ENCODE data around the gene PPP1R12A. TPM values are rescaled to one million over a fixed set of nuclear protein-coding genes. Genes with fewer than 3 reads are reported as not detected.

PPP1R12A gene
- total RNA-seq, 1 experiment from 2014 or later, result 69.9 TPM

DNA sequence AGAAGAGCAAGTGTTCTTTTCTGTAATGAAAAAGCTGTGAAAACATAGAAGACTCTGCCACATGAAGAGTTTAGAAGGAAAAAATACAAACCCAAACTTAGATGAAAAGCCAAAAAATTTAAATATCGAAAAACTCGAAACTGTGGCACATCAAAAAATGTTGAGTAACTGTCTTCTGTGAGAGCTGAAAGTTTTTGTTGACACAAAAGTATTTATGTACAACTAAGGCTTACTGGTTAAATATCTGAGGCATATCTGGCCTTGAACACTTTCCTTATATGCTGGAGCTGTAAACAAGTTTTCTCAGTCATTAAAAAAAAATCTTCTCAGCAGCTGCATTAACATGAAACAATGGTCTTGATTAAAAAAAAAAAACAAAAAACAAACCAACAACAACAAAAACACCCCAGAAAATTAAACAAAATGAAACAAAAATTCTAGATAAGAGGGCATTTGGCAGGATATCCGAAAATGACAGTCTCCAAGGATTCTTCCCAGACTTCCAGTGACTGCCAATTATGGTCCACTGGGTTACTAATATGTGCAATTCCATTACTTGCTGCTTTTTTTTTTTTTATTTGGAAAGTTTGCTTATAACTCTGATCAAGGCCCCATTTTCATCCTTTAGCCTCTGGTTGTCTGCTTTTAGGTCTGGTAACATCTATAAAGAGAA lies 159.4 kb downstream of the PPP1R12A start:
- peaks cover 11% of the 10 kb centered on the region for H3K4me1 ChIP-seq (replicated peaks; ENCODE audit: insufficient read depth)
- no peaks in the 10 kb centered on the region for H3K27me3 ChIP-seq (ENCODE audit: insufficient read depth, low read depth)
- H3F3A ChIP-seq (ENCODE audit: insufficient read depth, low read depth), result no peaks in the 10 kb centered on the region; the same call in 1 of the 2 replicates
- no peaks in the 10 kb centered on the region for H3K79me2 ChIP-seq (ENCODE audit: low read depth)
- no peak overlapping the region for H2AFZ ChIP-seq
- H3K4me3 ChIP-seq, result no peak overlapping the region
- no peaks in the 10 kb centered on the region for H3K9me3 ChIP-seq (ENCODE audit: insufficient read depth, low read depth)
- TF ChIP-seq EZH2 (IDR thresholded peaks at IDR 0.05; ENCODE audit: low read depth), result no peak
- TF ChIP-seq, protein P1, sequence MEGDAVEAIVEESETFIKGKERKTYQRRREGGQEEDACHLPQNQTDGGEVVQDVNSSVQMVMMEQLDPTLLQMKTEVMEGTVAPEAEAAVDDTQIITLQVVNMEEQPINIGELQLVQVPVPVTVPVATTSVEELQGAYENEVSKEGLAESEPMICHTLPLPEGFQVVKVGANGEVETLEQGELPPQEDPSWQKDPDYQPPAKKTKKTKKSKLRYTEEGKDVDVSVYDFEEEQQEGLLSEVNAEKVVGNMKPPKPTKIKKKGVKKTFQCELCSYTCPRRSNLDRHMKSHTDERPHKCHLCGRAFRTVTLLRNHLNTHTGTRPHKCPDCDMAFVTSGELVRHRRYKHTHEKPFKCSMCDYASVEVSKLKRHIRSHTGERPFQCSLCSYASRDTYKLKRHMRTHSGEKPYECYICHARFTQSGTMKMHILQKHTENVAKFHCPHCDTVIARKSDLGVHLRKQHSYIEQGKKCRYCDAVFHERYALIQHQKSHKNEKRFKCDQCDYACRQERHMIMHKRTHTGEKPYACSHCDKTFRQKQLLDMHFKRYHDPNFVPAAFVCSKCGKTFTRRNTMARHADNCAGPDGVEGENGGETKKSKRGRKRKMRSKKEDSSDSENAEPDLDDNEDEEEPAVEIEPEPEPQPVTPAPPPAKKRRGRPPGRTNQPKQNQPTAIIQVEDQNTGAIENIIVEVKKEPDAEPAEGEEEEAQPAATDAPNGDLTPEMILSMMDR (conservative IDR thresholded peaks at IDR 0.05), result no peak
- H4K20me1 ChIP-seq (ENCODE audit: insufficient read depth), result no peaks in the 10 kb centered on the region
- intact Hi-C loops (cut with micrococcal nuclease; ENCODE audit: unreplicated experiment), result no loop called here
- CTCF ChIA-PET, result interaction anchor here (0.7 kb wide), 1 partner anchor 209 kb away, joined by 3 read pairs; no protein-coding TSS in a partner anchor
- H3K36me3 ChIP-seq (ENCODE audit: low read depth), result peaks cover 16% of the 10 kb centered on the region
- POLR2A ChIA-PET (ENCODE audit: unreplicated experiment), result no interaction called here
- H3K9me2 ChIP-seq (ENCODE audit: insufficient read depth), result no peaks in the 10 kb centered on the region
- H3K27ac ChIP-seq, result no peak overlapping the region
- DNase-seq, result no peak
- H3K4me2 ChIP-seq, result no peak overlapping the region
- BruUV-seq (replicated peaks), result no TSS peak

DNA sequence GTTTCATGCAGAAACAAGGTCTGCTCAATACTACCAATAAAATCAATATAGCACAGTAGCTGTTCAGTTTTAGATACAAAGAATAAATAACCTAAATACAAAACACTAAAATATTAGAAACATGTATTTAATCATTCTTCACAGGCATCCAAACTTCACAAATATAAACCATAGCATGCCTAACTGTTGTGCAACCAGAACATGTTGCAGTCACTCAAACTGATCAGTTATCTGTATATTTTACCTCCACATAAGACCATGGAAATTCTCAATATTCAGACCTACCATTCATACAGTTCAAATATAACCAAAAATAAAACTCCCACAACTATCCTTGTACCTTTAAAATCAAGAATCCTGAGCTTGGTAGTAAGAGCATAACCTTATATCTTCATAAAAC lies 161.0 kb downstream of the PPP1R12A start:
- no peaks in the 10 kb centered on the region for H3K9me3 ChIP-seq (ENCODE audit: insufficient read depth, low read depth)
- intact Hi-C loops (cut with micrococcal nuclease; ENCODE audit: unreplicated experiment), result no loop called here
- TF ChIP-seq, protein P1 (conservative IDR thresholded peaks at IDR 0.05), result no peak
- TF ChIP-seq EZH2 (IDR thresholded peaks at IDR 0.05; ENCODE audit: low read depth), result no peak
- H3K4me2 ChIP-seq, result no peak overlapping the region
- no peak overlapping the region for H3K4me3 ChIP-seq
- CTCF ChIA-PET, result no interaction called here
- POLR2A ChIA-PET (ENCODE audit: unreplicated experiment), result no interaction called here
- H3K4me1 ChIP-seq (replicated peaks; ENCODE audit: insufficient read depth), result peaks cover 11% of the 10 kb centered on the region
- H3K9me2 ChIP-seq (ENCODE audit: insufficient read depth), result no peaks in the 10 kb centered on the region
- no peak overlapping the region for H3K27ac ChIP-seq
- H3K36me3 ChIP-seq (ENCODE audit: low read depth), result peaks cover 5% of the 10 kb centered on the region; the same call in 1 of the 2 replicates
- H3K79me2 ChIP-seq (ENCODE audit: low read depth), result no peaks in the 10 kb centered on the region
- no TSS peak for BruUV-seq (replicated peaks)
- H3F3A ChIP-seq (ENCODE audit: insufficient read depth, low read depth), result no peaks in the 10 kb centered on the region; the same call in 1 of the 2 replicates
- no peak overlapping the region for H2AFZ ChIP-seq
- H4K20me1 ChIP-seq (ENCODE audit: insufficient read depth), result no peaks in the 10 kb centered on the region
- no peak for DNase-seq
- no peaks in the 10 kb centered on the region for H3K27me3 ChIP-seq (ENCODE audit: insufficient read depth, low read depth)

DNA sequence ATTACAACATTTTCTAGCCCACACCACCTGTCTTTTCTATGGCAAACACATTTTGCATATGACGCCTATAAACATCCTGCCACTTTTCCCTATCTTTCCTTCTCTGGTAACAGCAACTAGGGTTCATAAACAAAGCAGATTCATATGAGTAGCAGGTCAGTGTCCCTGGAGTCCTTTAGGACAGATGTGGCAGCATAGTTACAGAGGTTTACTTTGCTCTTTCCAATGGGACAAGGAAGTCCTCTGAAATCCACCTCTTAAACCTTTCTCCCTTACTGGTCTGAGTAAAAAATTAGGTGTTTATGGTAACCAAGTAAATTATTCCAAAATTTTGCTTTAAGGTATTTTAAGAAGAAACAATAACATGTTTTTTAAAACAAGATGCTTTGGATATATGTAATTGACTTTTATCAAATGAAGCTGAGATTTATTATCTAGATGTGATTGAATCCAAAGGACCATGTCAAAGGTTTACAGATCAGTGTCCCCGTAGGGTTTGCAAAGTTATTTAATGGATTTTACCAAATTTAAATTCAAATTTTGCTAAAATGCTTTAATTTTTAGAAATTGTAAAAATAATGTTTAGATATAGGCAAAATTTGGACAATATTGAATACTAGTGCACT lies 164.9 kb downstream of the PPP1R12A start:
- Histone ChIP-seq H3K27ac (no peak overlapping the region), H2AFZ (no peak overlapping the region), H3K79me2 (ENCODE audit: low read depth) (no peaks in the 10 kb centered on the region), H3F3A (ENCODE audit: insufficient read depth, low read depth) (0 out of 2 replicates have a peak, but pooled peaks cover 6% of the 10 kb centered on the region), H3K9me3 (ENCODE audit: insufficient read depth, low read depth) (no peaks in the 10 kb centered on the region), H3K27me3 (ENCODE audit: insufficient read depth, low read depth) (no peaks in the 10 kb centered on the region), H3K9me2 (ENCODE audit: insufficient read depth) (no peaks in the 10 kb centered on the region), H4K20me1 (ENCODE audit: insufficient read depth) (no peaks in the 10 kb centered on the region), H3K36me3 (ENCODE audit: low read depth) (no peaks in the 10 kb centered on the region), H3K4me1 (replicated peaks; ENCODE audit: insufficient read depth) (no peaks in the 10 kb centered on the region), H3K4me2 (no peak overlapping the region), H3K4me3 (no peak overlapping the region)
- intact Hi-C loops (cut with micrococcal nuclease; ENCODE audit: unreplicated experiment), result no loop called here
- no peak for DNase-seq
- BruUV-seq (replicated peaks), result no TSS peak
- TF ChIP-seq, protein P1 (conservative IDR thresholded peaks at IDR 0.05), result no peak
- no peak for TF ChIP-seq EZH2 (IDR thresholded peaks at IDR 0.05; ENCODE audit: low read depth)
- CTCF ChIA-PET, result no interaction called here
- POLR2A ChIA-PET (ENCODE audit: unreplicated experiment), result no interaction called here

Data from PC-9 (cell line).